ENCODE results near the gene TLX1.

Gene TLX1

GRCh38 chr10:101145750-101146391, 14.8 kb downstream of the TLX1 start:
- no CpG with 5 or more reads among the region's 40 CpGs for WGBS (ENCODE audit: extremely low coverage, insufficient coverage, insufficient read length)
- H3K27me3 ChIP-seq (ENCODE audit: insufficient read depth, low read length), result peaks cover 67% of the 10 kb centered on the region
- H3K18ac ChIP-seq (ENCODE audit: low read length), result no peak overlapping the region
- no peak overlapping the region for H2BK12ac ChIP-seq (ENCODE audit: low read length)
- H2AK5ac ChIP-seq (ENCODE audit: low read length), result no peak overlapping the region
- no peaks in the 10 kb centered on the region for H3K79me1 ChIP-seq (ENCODE audit: low read length)
- H2AFZ ChIP-seq (ENCODE audit: insufficient read depth, low read length, poor library complexity), result no peak overlapping the region
- H3K9me3 ChIP-seq (ENCODE audit: insufficient read depth, low read depth, low read length), result peaks cover 2% of the 10 kb centered on the region
- H2BK120ac ChIP-seq (ENCODE audit: insufficient read depth, low read length, poor library complexity), result no peak overlapping the region
- H3K27ac ChIP-seq (ENCODE audit: low read depth, low read length), result no peak overlapping the region
- no peak for DNase-seq
- no peak overlapping the region for H3K23ac ChIP-seq (ENCODE audit: low read length)
- H4K91ac ChIP-seq (ENCODE audit: low read depth, low read length), result no peak overlapping the region
- no peak overlapping the region for H3K9ac ChIP-seq (ENCODE audit: low read length)
- no peak overlapping the region for H3K14ac ChIP-seq (ENCODE audit: low read length)
- H3K4me3 ChIP-seq (ENCODE audit: low read depth, low read length), result no peak overlapping the region
- H4K12ac ChIP-seq (ENCODE audit: low read depth, low read length), result no peak overlapping the region
- H2BK5ac ChIP-seq (ENCODE audit: low read depth, low read length, poor library complexity), result no peak overlapping the region
- H3K4ac ChIP-seq (ENCODE audit: low read depth, low read length), result no peak overlapping the region
- no peaks in the 10 kb centered on the region for H3K4me1 ChIP-seq (ENCODE audit: control insufficient read depth in 1 of 2, insufficient read depth in 2 of 2, low read length in 2 of 2)
- H4K8ac ChIP-seq (ENCODE audit: low read depth, low read length), result no peak overlapping the region
- no peaks in the 10 kb centered on the region for H3K79me2 ChIP-seq (ENCODE audit: control insufficient read depth, insufficient read depth, low read length, poor library complexity)
- no peaks in the 10 kb centered on the region for H3K36me3 ChIP-seq (ENCODE audit: control insufficient read depth in 1 of 2, insufficient read depth in 2 of 2, low read length in 2 of 2)
- no peak overlapping the region for H3K4me2 ChIP-seq (ENCODE audit: low read length)

GRCh38 chr10:101146392-101147251, 15.5 kb downstream of the TLX1 start:
- Histone ChIP-seq H3K9ac (ENCODE audit: low read length) (no peak overlapping the region), H2AK5ac (ENCODE audit: low read length) (no peak overlapping the region), H2AFZ (ENCODE audit: insufficient read depth, low read length, poor library complexity) (no peak overlapping the region), H3K14ac (ENCODE audit: low read length) (no peak overlapping the region), H3K4me1 (ENCODE audit: control insufficient read depth in 1 of 2, insufficient read depth in 2 of 2, low read length in 2 of 2) (no peaks in the 10 kb centered on the region), H3K9me3 (ENCODE audit: insufficient read depth, low read depth, low read length) (peaks cover 2% of the 10 kb centered on the region), H4K91ac (ENCODE audit: low read depth, low read length) (no peak overlapping the region), H3K4ac (ENCODE audit: low read depth, low read length) (no peak overlapping the region), H3K79me2 (ENCODE audit: control insufficient read depth, insufficient read depth, low read length, poor library complexity) (no peaks in the 10 kb centered on the region), H3K4me2 (ENCODE audit: low read length) (no peak overlapping the region), H3K23ac (ENCODE audit: low read length) (no peak overlapping the region), H3K18ac (ENCODE audit: low read length) (no peak overlapping the region), H2BK12ac (ENCODE audit: low read length) (no peak overlapping the region), H3K4me3 (ENCODE audit: low read depth, low read length) (no peak overlapping the region), H3K27me3 (ENCODE audit: insufficient read depth, low read length) (peaks cover 62% of the 10 kb centered on the region), H2BK5ac (ENCODE audit: low read depth, low read length, poor library complexity) (no peak overlapping the region), H2BK120ac (ENCODE audit: insufficient read depth, low read length, poor library complexity) (no peak overlapping the region), H3K36me3 (ENCODE audit: control insufficient read depth in 1 of 2, insufficient read depth in 2 of 2, low read length in 2 of 2) (no peaks in the 10 kb centered on the region), H3K79me1 (ENCODE audit: low read length) (no peaks in the 10 kb centered on the region), H4K8ac (ENCODE audit: low read depth, low read length) (no peak overlapping the region), H3K27ac (ENCODE audit: low read depth, low read length) (no peak overlapping the region), H4K12ac (ENCODE audit: low read depth, low read length) (no peak overlapping the region)
- peak in 1 of 2 donors; percentile 39 for DNase-seq
- WGBS (ENCODE audit: extremely low coverage, insufficient coverage, insufficient read length), result no CpG with 5 or more reads among the region's 55 CpGs

- peak in 1 of 2 donors; percentile 21 for DNase-seq
- no peak overlapping the region for H3K4ac ChIP-seq (ENCODE audit: low read depth, low read length)
- H3K14ac ChIP-seq (ENCODE audit: low read length), result no peak overlapping the region
- H3K36me3 ChIP-seq (ENCODE audit: control insufficient read depth in 1 of 2, insufficient read depth in 2 of 2, low read length in 2 of 2), result no peaks in the 10 kb centered on the region
- no peak overlapping the region for H3K23ac ChIP-seq (ENCODE audit: low read length)
- no peak overlapping the region for H2AFZ ChIP-seq (ENCODE audit: insufficient read depth, low read length, poor library complexity)
- no peaks in the 10 kb centered on the region for H3K4me1 ChIP-seq (ENCODE audit: control insufficient read depth in 1 of 2, insufficient read depth in 2 of 2, low read length in 2 of 2)
- no peak overlapping the region for H3K27ac ChIP-seq (ENCODE audit: low read depth, low read length)
- no peak overlapping the region for H2AK5ac ChIP-seq (ENCODE audit: low read length)
- H4K12ac ChIP-seq (ENCODE audit: low read depth, low read length), result no peak overlapping the region
- no peaks in the 10 kb centered on the region for H3K9me3 ChIP-seq (ENCODE audit: insufficient read depth, low read depth, low read length)
- H4K8ac ChIP-seq (ENCODE audit: low read depth, low read length), result no peak overlapping the region
- H3K4me3 ChIP-seq (ENCODE audit: low read depth, low read length), result no peak overlapping the region
- H3K79me1 ChIP-seq (ENCODE audit: low read length), result no peaks in the 10 kb centered on the region
- no peak overlapping the region for H4K91ac ChIP-seq (ENCODE audit: low read depth, low read length)
- peaks cover 29% of the 10 kb centered on the region for H3K27me3 ChIP-seq (ENCODE audit: insufficient read depth, low read length)
- no peak overlapping the region for H3K9ac ChIP-seq (ENCODE audit: low read length)
- no peak overlapping the region for H2BK5ac ChIP-seq (ENCODE audit: low read depth, low read length, poor library complexity)
- no peak overlapping the region for H3K18ac ChIP-seq (ENCODE audit: low read length)
- H2BK120ac ChIP-seq (ENCODE audit: insufficient read depth, low read length, poor library complexity), result no peak overlapping the region
- no peaks in the 10 kb centered on the region for H3K79me2 ChIP-seq (ENCODE audit: control insufficient read depth, insufficient read depth, low read length, poor library complexity)
- H3K4me2 ChIP-seq (ENCODE audit: low read length), result no peak overlapping the region
- no peak overlapping the region for H2BK12ac ChIP-seq (ENCODE audit: low read length)
- WGBS (ENCODE audit: extremely low coverage, insufficient coverage, insufficient read length), result no CpG with 5 or more reads among the region's 4 CpGs
Measured at GRCh38 chr10:101151395-101151794, 20.3 kb downstream of the TLX1 start.

GRCh38 chr10:101152316-101152715, 21.2 kb downstream of the TLX1 start:
- Histone ChIP-seq H2BK5ac (ENCODE audit: low read depth, low read length, poor library complexity) (no peak overlapping the region), H3K18ac (ENCODE audit: low read length) (no peak overlapping the region), H3K36me3 (ENCODE audit: control insufficient read depth in 1 of 2, insufficient read depth in 2 of 2, low read length in 2 of 2) (no peaks in the 10 kb centered on the region), H3K27ac (ENCODE audit: low read depth, low read length) (no peak overlapping the region), H2AFZ (ENCODE audit: insufficient read depth, low read length, poor library complexity) (no peak overlapping the region), H3K4me1 (ENCODE audit: control insufficient read depth in 1 of 2, insufficient read depth in 2 of 2, low read length in 2 of 2) (no peaks in the 10 kb centered on the region), H3K79me1 (ENCODE audit: low read length) (no peaks in the 10 kb centered on the region), H2BK120ac (ENCODE audit: insufficient read depth, low read length, poor library complexity) (no peak overlapping the region), H3K4me3 (ENCODE audit: low read depth, low read length) (no peak overlapping the region), H3K23ac (ENCODE audit: low read length) (no peak overlapping the region), H3K4me2 (ENCODE audit: low read length) (no peak overlapping the region), H4K8ac (ENCODE audit: low read depth, low read length) (no peak overlapping the region), H3K14ac (ENCODE audit: low read length) (no peak overlapping the region), H3K27me3 (ENCODE audit: insufficient read depth, low read length) (peaks cover 20% of the 10 kb centered on the region), H4K91ac (ENCODE audit: low read depth, low read length) (no peak overlapping the region), H3K9me3 (ENCODE audit: insufficient read depth, low read depth, low read length) (no peaks in the 10 kb centered on the region), H4K12ac (ENCODE audit: low read depth, low read length) (no peak overlapping the region), H2BK12ac (ENCODE audit: low read length) (no peak overlapping the region), H2AK5ac (ENCODE audit: low read length) (no peak overlapping the region), H3K79me2 (ENCODE audit: control insufficient read depth, insufficient read depth, low read length, poor library complexity) (no peaks in the 10 kb centered on the region), H3K9ac (ENCODE audit: low read length) (no peak overlapping the region), H3K4ac (ENCODE audit: low read depth, low read length) (no peak overlapping the region)
- no CpG with 5 or more reads among the region's 3 CpGs for WGBS (ENCODE audit: extremely low coverage, insufficient coverage, insufficient read length)
- DNase-seq, result no peak
